ENCODE data around the gene PRR5L. TPM values are rescaled to one million over a fixed set of nuclear protein-coding genes. Genes with fewer than 3 reads are reported as not detected.

PRR5L gene
- total and polyA plus RNA-seq, 9 of the 15 experiments (the other 6 are each of a cell fraction or from before 2014, with no cell fraction given), result 0.11 to 0.60 (median 0.36) TPM; not detected in 2

DNA sequence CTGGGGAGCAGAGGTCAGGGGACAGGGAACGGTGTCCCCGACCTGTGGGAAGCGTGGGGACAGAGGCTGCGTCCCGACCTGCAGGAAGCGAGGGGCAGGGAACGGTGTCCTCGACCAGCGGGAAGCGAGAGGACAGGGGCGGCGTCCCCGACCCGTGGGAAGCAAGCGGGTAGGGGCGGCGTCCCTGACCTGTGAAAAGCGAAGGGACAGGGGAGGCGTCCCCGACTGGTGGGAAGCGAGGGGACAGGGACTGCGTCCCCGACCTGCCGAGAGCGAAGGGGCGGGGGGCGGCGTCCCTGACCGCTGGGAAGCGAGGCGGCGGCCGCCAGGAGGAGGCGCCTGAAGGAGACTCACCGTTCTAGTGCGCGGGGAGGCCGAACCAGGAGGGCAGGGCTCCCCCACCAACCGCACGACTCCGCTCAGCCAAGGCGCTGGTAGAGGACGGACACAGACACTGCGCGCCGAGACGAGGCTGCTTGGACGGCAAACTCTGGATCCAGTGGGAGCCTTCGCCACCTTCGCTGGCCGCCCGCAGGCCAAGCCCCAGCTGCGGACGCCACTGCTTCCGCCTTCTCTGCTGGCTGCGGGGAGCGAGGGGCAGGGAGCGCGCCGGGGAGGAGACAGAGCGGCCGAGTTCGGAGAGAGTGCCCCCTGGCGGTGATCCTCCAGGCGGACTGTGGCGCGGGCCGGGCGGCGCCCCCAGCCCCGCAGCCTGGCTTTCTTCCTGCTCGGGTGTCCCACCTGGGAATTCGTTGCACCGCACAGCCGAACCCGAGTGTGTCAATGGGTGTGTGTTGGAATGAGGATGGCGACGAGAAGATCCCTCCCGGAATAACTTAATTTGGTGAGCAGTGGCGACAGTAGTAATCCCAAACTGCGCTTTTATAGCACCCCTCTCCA lies 213.9 kb downstream of the PRR5L start, which contains the start of gene TRAF6 (continued):
- TF ChIP-seq TCF7L2 (IDR thresholded peaks at IDR 0.05; ENCODE audit: low read depth, low read length), result no peak
- peak; percentile 67 for TF ChIP-seq CHD1 (IDR thresholded peaks at IDR 0.05; ENCODE audit: low read length)
- peak; percentile 50; the same call in 1 of the 2 replicates for TF ChIP-seq JUND (IDR thresholded peaks at IDR 0.05; ENCODE audit: borderline replicate concordance, low read depth, low read length)
- no peak; the same call in 2 of the 3 replicates for TF ChIP-seq JUND (tag; IDR thresholded peaks at IDR 0.05; ENCODE audit: borderline replicate concordance, low read depth, low read length)
- TF ChIP-seq NFIC (IDR thresholded peaks at IDR 0.05), result peak; percentile 54
- no peak for TF ChIP-seq ZNF253 (CRISPR knock-in tag; conservative IDR thresholded peaks at IDR 0.05)
- TF ChIP-seq ZNF696 (CRISPR knock-in tag; conservative IDR thresholded peaks at IDR 0.05), result no peak
- TF ChIP-seq SAFB (IDR thresholded peaks at IDR 0.05; ENCODE audit: borderline replicate concordance, low read depth, low read length), result no peak
- TF ChIP-seq, protein P1, sequence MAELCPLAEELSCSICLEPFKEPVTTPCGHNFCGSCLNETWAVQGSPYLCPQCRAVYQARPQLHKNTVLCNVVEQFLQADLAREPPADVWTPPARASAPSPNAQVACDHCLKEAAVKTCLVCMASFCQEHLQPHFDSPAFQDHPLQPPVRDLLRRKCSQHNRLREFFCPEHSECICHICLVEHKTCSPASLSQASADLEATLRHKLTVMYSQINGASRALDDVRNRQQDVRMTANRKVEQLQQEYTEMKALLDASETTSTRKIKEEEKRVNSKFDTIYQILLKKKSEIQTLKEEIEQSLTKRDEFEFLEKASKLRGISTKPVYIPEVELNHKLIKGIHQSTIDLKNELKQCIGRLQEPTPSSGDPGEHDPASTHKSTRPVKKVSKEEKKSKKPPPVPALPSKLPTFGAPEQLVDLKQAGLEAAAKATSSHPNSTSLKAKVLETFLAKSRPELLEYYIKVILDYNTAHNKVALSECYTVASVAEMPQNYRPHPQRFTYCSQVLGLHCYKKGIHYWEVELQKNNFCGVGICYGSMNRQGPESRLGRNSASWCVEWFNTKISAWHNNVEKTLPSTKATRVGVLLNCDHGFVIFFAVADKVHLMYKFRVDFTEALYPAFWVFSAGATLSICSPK (IDR thresholded peaks at IDR 0.05; ENCODE audit: borderline replicate concordance), result no peak
- peak; percentile 66 for TF ChIP-seq ETV1 (tag; conservative IDR thresholded peaks at IDR 0.05; ENCODE audit: low read depth)
- TF ChIP-seq, protein P2, sequence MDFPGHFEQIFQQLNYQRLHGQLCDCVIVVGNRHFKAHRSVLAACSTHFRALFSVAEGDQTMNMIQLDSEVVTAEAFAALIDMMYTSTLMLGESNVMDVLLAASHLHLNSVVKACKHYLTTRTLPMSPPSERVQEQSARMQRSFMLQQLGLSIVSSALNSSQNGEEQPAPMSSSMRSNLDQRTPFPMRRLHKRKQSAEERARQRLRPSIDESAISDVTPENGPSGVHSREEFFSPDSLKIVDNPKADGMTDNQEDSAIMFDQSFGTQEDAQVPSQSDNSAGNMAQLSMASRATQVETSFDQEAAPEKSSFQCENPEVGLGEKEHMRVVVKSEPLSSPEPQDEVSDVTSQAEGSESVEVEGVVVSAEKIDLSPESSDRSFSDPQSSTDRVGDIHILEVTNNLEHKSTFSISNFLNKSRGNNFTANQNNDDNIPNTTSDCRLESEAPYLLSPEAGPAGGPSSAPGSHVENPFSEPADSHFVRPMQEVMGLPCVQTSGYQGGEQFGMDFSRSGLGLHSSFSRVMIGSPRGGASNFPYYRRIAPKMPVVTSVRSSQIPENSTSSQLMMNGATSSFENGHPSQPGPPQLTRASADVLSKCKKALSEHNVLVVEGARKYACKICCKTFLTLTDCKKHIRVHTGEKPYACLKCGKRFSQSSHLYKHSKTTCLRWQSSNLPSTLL (IDR thresholded peaks at IDR 0.05), result no peak
- TF ChIP-seq RBM14 (IDR thresholded peaks at IDR 0.05; ENCODE audit: borderline replicate concordance, insufficient read depth, low read depth, low read length), result no peak
- TF ChIP-seq HDAC3 (IDR thresholded peaks at IDR 0.05; ENCODE audit: borderline replicate concordance, partially characterized antibody), result no peak
- TF ChIP-seq NR2F6 (CRISPR knock-in tag; IDR thresholded peaks at IDR 0.05), result no peak
- TF ChIP-seq ZNF551 (CRISPR knock-in tag; IDR thresholded peaks at IDR 0.05), result no peak
- TF ChIP-seq TEAD1 (CRISPR knock-in tag; IDR thresholded peaks at IDR 0.05), result peak; percentile 26 to 80; a peak in 2 of 4 replicates
- TF ChIP-seq ELF2 (CRISPR knock-in tag; IDR thresholded peaks at IDR 0.05), result peak; percentile 96
- TF ChIP-seq CHCHD3 (CRISPR knock-in tag; IDR thresholded peaks at IDR 0.05), result no peak
- no peak for TF ChIP-seq CREBBP (IDR thresholded peaks at IDR 0.05; ENCODE audit: low read depth, low read length)
- TF ChIP-seq, protein P3, sequence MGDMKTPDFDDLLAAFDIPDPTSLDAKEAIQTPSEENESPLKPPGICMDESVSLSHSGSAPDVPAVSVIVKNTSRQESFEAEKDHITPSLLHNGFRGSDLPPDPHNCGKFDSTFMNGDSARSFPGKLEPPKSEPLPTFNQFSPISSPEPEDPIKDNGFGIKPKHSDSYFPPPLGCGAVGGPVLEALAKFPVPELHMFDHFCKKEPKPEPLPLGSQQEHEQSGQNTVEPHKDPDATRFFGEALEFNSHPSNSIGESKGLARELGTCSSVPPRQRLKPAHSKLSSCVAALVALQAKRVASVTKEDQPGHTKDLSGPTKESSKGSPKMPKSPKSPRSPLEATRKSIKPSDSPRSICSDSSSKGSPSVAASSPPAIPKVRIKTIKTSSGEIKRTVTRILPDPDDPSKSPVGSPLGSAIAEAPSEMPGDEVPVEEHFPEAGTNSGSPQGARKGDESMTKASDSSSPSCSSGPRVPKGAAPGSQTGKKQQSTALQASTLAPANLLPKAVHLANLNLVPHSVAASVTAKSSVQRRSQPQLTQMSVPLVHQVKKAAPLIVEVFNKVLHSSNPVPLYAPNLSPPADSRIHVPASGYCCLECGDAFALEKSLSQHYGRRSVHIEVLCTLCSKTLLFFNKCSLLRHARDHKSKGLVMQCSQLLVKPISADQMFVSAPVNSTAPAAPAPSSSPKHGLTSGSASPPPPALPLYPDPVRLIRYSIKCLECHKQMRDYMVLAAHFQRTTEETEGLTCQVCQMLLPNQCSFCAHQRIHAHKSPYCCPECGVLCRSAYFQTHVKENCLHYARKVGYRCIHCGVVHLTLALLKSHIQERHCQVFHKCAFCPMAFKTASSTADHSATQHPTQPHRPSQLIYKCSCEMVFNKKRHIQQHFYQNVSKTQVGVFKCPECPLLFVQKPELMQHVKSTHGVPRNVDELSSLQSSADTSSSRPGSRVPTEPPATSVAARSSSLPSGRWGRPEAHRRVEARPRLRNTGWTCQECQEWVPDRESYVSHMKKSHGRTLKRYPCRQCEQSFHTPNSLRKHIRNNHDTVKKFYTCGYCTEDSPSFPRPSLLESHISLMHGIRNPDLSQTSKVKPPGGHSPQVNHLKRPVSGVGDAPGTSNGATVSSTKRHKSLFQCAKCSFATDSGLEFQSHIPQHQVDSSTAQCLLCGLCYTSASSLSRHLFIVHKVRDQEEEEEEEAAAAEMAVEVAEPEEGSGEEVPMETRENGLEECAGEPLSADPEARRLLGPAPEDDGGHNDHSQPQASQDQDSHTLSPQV (IDR thresholded peaks at IDR 0.05), result no peak

Data from K562 (cell line).